GM11168 (cell line): ENCODE data around the gene COX20.
"Not testable (repeated sequence)": the region's sequence is repeated elsewhere in the genome, so short reads cannot be mapped to it uniquely, and the experiment has no call there.

Experiments
- in situ Hi-C: fragments of 300-500 bp; cut with MboI; formaldehyde crosslinking; loops from one replicate; pipeline ENCODE4 v1.12.0; 2022; ENCODE audit warnings: low sequenced_read_pairs; ENCODE audit not compliant: unreplicated experiment

COX20 gene

GRCh38 chr1:244820131-244820530 lies 15.3 kb upstream of the COX20 start:
- in situ Hi-C loops, result no loop called here

DNA sequence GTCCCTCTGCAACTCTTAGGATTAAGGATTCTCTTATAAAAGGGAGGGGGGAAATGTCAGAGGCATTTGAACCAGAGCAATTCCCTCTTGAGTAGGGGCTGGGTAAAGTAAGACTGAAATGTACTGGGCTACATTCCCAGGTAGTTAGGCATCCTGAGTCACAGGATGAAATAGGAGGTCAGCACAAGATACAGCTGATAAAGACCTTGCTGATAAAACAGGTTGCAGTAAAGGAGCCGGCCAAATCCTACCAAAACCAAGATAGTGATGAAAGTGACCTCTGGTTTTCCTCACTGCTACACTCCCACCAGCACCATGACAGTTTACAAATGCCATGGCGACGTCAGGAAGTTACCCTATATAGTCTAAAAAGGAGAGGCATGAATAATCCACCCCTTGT lies 14.3 kb upstream of the COX20 start:
- in situ Hi-C loops, result no loop called here

DNA sequence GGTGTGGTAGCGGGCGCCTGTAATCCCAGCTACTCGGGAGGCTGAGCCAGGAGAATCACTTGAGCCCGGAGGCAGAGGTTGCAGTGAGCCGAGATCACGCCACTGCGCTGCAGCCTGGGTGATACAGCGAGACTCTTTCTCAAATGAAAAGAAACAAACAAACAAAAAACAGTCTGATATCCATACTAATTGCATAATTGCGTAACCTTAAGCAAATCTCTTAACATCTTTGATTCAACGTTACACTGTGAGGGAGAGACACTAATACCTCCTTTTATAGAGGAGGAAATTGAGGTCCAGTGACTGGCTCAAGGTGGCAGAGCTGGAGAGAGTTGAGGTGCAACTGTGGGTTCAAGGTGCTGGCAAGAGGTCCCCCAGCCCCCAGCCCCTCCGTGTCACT lies 12.6 kb upstream of the COX20 start:
- in situ Hi-C loops, result no loop called here

GRCh38 chr1:244826712-244827111 lies 8.7 kb upstream of the COX20 start:
- in situ Hi-C loops, result no loop called here

DNA sequence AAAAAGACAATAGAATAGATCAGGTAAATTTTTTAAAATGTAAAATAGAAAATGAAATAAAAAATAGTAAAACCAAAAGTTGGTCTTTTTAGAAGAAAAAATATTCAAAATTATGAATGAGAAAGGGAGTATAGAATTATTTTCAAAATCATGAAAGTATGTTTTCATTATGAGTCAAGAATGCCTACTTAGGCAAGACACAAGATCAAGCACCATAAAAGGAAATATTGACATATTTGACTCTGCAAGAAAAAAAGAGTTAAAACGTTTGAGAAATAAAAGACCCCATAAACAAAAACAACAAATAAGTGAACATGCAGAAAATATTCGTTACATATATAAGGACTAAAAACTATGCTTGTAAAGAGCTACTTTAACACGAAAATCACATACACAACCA lies 4.8 kb upstream of the COX20 start:
- in situ Hi-C loops, result no loop called here

GRCh38 chr1:244833260-244833659 lies 2.2 kb upstream of the COX20 start:
- in situ Hi-C loops, result not testable (repeated sequence)

GRCh38 chr1:244833734-244834542 lies 1.5 kb upstream of the COX20 start:
- in situ Hi-C loops, result no loop called here

DNA sequence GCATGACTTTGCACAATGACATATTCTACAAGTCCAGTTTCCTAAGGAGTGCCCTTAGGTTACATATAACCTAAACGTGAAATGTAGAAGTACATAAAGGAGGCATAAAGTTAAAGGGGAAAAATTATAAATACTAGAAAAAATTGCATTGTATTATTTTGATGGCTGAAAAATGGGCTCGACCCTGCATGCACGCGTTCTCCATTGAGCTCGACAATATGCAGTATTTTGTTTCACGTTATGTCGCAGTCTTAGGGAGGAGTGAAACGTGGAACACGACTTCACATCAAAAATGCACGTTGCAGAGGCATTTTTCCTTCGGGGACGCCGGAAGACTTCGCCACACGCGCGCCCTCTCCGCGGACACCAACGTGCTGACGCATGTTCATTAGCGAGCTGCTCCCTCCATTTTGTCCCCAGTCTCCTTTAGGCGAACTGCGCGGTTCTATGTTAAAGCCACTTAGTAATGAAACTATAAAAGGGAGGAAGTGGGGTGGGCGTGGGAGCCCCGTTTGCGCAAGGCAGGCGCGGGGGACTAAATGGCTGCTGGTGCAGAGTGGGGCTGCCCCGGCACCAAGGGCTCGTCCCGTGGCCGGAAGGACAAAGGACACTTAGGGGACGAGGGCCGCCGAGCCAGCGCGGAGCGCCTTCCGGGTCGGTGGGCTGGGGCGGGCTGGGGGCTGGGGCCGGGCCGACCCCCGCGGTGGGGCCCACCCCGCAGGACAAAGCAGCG lies 749 bp upstream of the COX20 start:
- in situ Hi-C loops, result no loop called here

GRCh38 chr1:244836135-244836521 lies 670 bp downstream of the COX20 start:
- in situ Hi-C loops, result no loop called here

GRCh38 chr1:244836584-244836983 lies 1.1 kb downstream of the COX20 start:
- in situ Hi-C loops, result no loop called here

GRCh38 chr1:244837597-244838258 lies 2.3 kb downstream of the COX20 start:
- in situ Hi-C loops, result no loop called here

GRCh38 chr1:244839656-244840055 lies 4.2 kb downstream of the COX20 start:
- in situ Hi-C loops, result no loop called here

GRCh38 chr1:244840219-244840794 lies 4.8 kb downstream of the COX20 start:
- in situ Hi-C loops, result no loop called here

GRCh38 chr1:244841273-244841927 lies 5.9 kb downstream of the COX20 start:
- in situ Hi-C loops, result no loop called here

DNA sequence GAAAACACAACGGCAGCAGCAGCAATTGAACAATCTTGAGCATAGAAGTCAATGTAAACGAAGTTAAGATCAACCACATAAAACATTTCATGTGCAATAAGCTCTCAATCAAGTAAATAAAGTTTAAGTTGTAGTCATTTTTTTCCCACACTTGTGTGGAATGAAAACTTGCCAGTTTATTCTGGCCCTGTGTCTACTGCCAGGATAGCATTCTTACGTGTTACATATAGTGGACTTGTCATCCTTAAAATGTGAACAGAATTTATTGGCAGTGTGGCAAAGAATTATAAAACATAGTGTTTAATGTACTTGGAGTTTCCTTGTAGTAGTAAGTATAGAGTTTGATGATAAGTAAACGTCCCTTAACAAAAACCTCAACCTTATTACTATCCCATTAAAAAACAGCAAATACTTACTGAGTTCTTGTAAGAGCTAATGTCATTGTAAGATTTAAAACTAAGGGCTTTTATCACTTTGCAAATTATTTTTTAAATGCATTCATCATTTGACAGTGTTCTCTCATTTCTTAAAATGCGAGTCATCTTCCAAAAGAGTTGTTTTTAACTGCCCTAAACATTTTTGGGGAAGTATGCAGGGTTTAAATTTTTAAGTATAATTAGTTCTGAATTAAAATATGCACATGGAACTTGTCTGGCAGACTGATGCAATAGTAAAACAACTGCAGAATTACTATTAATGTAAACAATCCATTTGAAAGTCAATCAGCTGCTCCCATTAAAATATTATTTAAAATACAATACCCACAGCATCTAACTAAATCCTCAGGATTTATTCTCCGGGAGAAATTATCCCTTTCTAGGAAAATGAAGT lies 7.9 kb downstream of the COX20 start:
- in situ Hi-C loops, result no loop called here

GRCh38 chr1:244844155-244845121 lies 9.0 kb downstream of the COX20 start:
- in situ Hi-C loops, result no loop called here

DNA sequence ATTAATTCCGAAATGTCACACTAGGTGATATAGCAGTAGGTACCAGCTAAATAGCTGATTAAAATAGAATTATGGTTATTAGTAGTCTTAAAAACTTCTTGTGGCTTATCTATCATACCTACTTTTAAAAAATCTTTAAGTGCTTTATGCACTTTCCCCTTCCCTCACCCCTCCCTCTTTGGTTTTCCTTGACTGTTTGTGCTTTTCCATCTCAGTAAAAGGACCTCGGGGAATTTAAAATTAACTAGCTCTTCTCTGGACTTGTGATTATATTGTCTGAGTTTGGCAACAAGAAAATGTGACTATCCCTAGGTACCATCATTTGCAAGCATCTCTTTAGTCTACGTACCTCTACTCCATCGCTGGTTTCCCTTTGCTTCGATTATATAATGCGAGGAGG lies 11.2 kb downstream of the COX20 start:
- in situ Hi-C loops, result no loop called here

DNA sequence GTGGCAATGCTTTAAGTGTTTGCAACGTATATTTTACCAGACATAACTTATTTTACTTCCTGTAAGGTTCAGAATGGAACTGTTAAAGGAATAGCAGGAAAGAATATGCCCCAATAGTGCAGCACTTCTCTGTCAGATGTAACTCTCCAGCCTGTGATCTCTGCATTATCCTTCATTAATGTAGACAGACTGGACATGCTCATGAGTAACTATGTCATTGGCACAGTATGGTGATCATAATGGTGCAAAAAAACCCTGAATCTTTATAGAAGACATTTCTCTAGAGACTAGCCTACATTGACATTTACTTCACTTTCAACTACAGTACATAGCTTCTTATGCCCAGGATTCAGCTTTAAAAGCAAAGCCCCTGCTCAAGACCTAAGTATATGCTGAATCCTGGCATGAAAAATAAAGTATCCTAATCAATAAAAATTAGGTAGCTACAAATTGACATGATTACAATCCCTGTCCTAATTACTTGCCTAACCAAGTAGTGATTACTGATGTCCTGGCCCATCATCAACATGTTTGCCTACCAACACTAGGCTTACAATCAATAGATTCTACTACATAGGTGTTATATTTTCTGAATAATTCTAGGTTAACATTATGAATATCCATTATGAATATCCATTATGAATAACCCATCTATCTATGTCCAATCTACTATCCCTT lies 13.9 kb downstream of the COX20 start:
- in situ Hi-C loops, result no loop called here
